Measurements from ENCODE around the gene POM121. TPM values are rescaled to one million over a fixed set of nuclear protein-coding genes. Genes with fewer than 3 reads are reported as not detected.
A peak's percentile ranks its signal among the peaks of the same experiment; 100 is the strongest.
"Not testable (repeated sequence)": the region's sequence is repeated elsewhere in the genome, so short reads cannot be mapped to it uniquely, and the experiment has no call there.

POM121 gene
- total RNA-seq, result 3.3 and 3.8 TPM in 2 replicates

- peak; percentile 92 to 94 for DNase-seq (ENCODE audit: low read depth in 2 of 2)
Measured at GRCh38 chr7:72924733-72925545, at the start of gene POM121. Gene POM121 (plus strand): TSS chr7:72925095. CDS start chr7:72925122, 27 bp downstream.

GRCh38 chr7:72879079-72879736, 45.7 kb upstream of the POM121 start:
- peak; percentile 80 to 84 for DNase-seq (ENCODE audit: low read depth in 2 of 2)

- DNase-seq (ENCODE audit: low read depth in 2 of 2), result peak; percentile 63 to 75
Measured at GRCh38 chr7:72879737-72880215, 45.1 kb upstream of the POM121 start.

GRCh38 chr7:72891750-72892149, 33.1 kb upstream of the POM121 start:
- not testable (repeated sequence) for DNase-seq (ENCODE audit: low read depth in 2 of 2)

GRCh38 chr7:72904740-72905139, 20.2 kb upstream of the POM121 start:
- not testable (repeated sequence) for DNase-seq (ENCODE audit: low read depth in 2 of 2)

- not testable (repeated sequence) for DNase-seq (ENCODE audit: low read depth in 2 of 2)
Measured at GRCh38 chr7:72908422-72908821, 16.5 kb upstream of the POM121 start.

- not testable (repeated sequence) for DNase-seq (ENCODE audit: low read depth in 2 of 2)
Measured at GRCh38 chr7:72911395-72911794, 13.5 kb upstream of the POM121 start.

GRCh38 chr7:72913750-72914149, 11.1 kb upstream of the POM121 start:
- DNase-seq (ENCODE audit: low read depth in 2 of 2), result not testable (repeated sequence)

- DNase-seq (ENCODE audit: low read depth in 2 of 2), result peak; percentile 65 to 72
Measured at GRCh38 chr7:72914756-72915525, 10.0 kb upstream of the POM121 start.

GRCh38 chr7:72919256-72919775, 5.6 kb upstream of the POM121 start:
- DNase-seq (ENCODE audit: low read depth in 2 of 2), result no peak

- no peak for DNase-seq (ENCODE audit: low read depth in 2 of 2)
Measured at GRCh38 chr7:72924386-72924732, 536 bp upstream of the POM121 start.

GRCh38 chr7:72925546-72926120, 738 bp downstream of the POM121 start:
- no peak for DNase-seq (ENCODE audit: low read depth in 2 of 2)

- not testable (repeated sequence) for DNase-seq (ENCODE audit: low read depth in 2 of 2)
Measured at GRCh38 chr7:72927791-72928190, 2.9 kb downstream of the POM121 start.

- not testable (repeated sequence) for DNase-seq (ENCODE audit: low read depth in 2 of 2)
Measured at GRCh38 chr7:72928216-72928615, 3.3 kb downstream of the POM121 start.

- DNase-seq (ENCODE audit: low read depth in 2 of 2), result not testable (repeated sequence)
Measured at GRCh38 chr7:72942022-72942705, 17.3 kb downstream of the POM121 start.

GRCh38 chr7:72942956-72943355, 18.1 kb downstream of the POM121 start:
- not testable (repeated sequence) for DNase-seq (ENCODE audit: low read depth in 2 of 2)

GRCh38 chr7:72944937-72945336, 20.0 kb downstream of the POM121 start:
- DNase-seq (ENCODE audit: low read depth in 2 of 2), result not testable (repeated sequence)

GRCh38 chr7:72945597-72945996, 20.7 kb downstream of the POM121 start:
- not testable (repeated sequence) for DNase-seq (ENCODE audit: low read depth in 2 of 2)

- DNase-seq (ENCODE audit: low read depth in 2 of 2), result peak in 1 of 2 donors; percentile 25
Measured at GRCh38 chr7:72946130-72946745, 21.3 kb downstream of the POM121 start.

- DNase-seq (ENCODE audit: low read depth in 2 of 2), result not testable (repeated sequence)
Measured at GRCh38 chr7:72948714-72949113, 23.8 kb downstream of the POM121 start.

All from lung microvascular endothelial cell (primary cell).